GM18907 (cell line): Measurements from ENCODE around the gene CRHR1.
"Not testable (repeated sequence)": the region's sequence is repeated elsewhere in the genome, so short reads cannot be mapped to it uniquely, and the experiment has no call there.

Experiments used
- ATAC-seq: cut with Tn5 transposase; IDR thresholded peaks from one replicate; pipeline ENCODE4 v1.9.1; 2021; ENCODE audit warnings: mild to moderate bottlenecking, moderate library complexity; ENCODE audit not compliant: unreplicated experiment

CRHR1 gene

DNA sequence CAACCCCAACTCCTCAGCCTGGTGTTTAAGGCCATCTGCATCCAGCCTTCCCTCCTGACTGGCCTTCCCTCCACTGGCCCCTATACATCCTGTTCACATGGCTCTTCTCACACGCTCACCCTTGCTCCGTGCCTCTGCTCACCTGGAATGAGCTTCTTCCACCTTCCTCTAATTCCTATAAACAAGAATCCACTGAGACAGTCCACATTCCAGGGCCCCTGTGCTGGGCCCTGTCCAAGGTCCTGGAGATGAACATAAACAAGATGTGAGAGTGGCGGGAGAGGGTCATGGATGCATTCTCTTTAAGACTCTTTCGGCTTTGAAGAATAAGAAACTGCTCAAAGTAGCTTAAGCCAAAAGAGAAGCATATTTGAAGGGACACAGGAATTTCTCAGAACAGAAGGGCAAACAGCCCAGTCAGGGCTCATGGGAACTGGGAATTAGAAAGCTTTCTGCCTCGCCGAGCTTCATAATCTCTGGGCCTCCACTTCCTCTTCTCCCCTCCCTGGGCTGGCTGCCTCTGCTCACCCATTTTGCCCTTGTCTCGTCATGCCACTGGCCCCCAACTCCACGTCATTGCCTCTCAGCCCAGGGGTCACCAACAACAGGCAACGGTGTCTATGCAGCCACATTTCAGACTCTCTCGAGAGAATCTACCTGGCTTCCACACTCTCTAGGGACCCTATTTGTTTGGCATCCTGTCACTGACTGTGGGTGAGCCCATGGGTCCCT lies 74.0 kb downstream of the CRHR1 start:
- ATAC-seq: no peak

GRCh38 chr17:45861165-45861564 lies 77.0 kb downstream of the CRHR1 start:
- no peak for ATAC-seq

- ATAC-seq: not testable (repeated sequence)
Observed at GRCh38 chr17:45862127-45862526, 78.0 kb downstream of the CRHR1 start.

DNA sequence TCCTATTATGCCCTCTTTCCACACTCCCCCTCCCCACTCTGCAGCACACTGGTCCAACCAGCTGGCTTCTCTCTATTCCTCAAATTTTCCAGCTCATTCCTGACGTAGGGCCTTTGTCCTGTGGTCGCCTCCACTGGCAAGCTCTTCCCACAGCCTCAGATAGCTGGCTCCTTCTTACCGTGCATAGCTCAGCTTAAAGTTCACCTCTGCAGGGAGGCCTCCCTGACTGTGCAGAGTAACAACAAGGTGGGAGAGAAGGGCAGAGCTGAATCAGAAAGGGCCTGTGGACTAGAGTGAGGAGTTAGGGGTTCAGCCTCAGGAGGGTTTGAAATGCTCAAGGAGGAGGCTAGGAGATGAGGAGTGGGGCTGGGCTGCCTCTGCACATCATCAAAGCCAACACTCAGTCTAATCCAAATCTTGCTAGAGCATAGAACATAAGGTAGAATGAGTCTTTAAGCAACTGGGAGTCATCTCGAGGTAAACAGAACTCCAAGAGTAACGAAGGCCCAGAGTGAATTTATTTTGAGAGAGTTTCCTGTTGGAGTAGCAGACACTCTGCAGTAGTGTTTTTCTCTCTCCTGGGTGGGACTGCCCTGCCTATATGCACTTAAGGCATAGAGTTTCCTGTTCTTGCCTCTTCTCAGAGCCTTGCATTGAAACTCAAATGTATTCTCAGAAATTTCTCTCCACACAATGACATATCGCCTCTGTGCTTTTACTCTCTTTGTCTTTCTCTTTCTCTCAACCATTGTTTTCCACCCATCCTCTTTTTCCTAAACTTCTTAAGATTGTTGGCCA lies 79.9 kb downstream of the CRHR1 start:
- ATAC-seq: no peak

DNA sequence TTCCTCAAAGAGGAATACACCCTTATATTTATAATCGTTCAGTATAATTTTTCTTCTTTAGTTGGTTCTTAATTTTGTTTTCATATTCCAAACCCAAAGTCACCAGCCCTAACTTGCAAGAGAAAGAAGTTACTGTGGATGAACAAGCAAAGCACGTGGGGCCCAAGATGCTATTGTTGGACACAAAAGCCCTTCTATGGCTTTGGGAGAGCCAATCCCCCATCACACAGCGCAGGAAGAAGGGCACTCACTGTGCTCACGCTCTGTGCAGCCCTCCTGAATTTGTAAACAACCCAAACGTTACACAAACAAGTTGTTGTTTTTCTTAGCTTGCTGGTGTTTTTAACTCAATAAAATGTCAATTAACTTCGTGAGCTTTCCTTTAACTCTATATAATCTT lies 83.1 kb downstream of the CRHR1 start:
- ATAC-seq: no peak

DNA sequence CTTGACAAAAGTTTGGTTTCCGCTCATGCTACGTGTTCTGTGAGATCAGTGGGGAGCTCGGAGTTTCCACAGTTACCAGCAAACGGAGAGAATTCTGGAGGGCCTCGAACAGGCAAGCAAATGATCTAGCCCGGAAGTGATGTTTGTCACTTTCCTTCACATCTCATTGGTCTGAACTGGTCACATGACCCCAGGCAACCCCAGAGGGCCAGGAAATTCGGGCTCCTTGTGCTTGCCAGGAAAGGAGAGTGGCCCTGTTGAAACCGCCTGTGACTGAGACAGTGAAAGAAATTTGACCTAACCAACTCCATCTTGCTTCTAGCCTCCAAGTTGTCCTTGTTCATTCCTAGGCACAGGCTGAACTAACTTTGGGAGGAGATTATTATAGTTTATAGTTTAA lies 83.6 kb downstream of the CRHR1 start:
- no peak for ATAC-seq

DNA sequence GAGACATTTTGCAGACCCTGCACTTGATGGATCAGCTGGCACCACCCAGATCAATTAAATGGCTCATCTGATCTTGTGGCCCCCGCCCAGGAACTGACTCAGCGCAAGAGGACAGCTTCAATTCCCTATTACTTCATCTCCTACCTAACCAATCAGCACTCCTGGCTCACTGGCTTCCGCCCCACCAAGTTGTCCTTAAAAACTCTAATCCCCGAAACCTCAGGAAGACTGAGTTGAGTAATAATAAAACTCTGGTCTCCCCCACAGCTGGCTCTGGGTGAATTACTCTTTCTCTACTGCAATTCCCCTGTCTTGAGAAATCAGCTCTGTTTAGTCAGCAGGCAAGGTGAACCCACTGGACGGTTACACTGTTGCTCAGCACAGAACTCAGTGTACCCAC lies 84.2 kb downstream of the CRHR1 start:
- ATAC-seq: no peak

DNA sequence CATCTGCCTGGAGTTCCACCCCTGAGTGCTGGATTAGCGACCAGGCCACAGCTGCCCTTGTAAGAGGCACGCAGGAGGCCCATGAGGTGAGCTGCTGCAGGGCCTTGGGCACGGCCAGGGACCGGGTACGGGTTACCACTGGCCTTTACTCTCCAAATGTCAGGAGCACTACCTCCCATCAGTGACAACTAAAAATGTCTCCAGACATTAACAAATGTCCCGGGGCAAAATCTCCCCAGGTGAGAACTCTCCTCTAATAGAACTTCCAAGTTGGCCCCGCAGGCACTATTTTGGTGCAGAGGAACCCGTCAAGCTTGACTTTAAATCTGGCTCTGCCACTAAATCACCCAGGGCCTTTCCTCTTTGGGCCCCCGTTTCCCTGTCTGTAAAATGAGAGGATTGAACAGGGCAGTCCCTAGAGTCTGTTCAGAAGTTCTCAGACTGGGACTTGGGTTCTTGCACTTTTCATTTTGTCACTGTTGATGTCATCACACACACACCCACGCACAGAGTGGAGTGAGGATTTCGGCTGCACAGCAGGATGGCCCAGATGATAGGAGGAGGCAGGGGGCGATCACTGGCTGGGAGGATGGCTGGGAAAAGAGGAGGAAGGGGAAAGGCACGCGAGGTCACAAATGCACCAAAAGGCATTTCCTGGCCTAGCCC lies 85.7 kb downstream of the CRHR1 start:
- no peak for ATAC-seq

DNA sequence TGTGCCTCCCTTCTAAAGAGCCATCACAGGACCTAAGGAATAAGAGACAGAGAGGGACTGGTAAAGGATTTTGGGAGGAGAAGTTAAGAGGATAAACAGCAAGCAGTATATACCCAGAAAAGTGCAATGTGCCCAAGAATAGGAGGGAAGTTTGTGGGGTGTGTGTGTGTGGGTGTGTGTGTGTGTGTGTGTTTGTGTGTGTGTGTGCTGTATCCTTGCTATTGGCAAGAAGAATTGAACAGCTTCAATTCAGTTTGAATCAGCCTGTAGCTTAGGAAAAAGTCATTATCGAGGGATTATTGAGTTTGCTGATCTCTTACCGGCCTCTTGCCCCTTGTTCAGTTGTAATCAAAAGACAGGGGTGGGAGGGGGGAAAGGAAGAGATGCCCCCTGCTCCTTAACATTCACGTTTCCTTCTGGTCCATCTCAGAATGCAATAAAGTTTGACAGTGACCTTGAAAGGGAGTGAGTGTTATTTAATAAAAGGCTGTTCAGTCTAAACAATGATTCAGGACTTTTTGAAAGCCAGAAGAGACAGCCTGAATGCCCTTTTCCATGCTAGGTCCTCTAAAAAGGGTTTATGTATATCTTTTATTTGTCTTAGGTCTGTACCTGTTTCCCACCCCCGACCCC lies 86.3 kb downstream of the CRHR1 start:
- ATAC-seq: no peak

DNA sequence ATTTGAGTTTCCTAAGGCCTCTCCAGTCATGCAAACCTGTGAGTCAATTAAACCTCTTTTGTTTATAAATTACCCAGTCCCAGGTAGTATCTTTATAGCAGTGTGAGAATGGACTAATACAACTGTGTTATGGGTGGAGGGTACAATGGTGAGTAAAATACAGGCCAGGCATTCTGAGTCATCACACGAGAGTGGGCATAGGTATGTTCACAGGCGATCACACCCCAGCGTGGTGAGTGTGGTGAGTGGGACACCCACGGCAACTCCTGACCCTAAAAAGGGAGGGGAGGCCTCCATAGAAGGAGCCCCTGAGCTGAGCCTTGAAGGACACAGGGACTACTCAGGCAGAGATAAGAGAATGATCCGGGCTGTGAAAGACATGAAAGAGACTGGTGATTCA lies 87.6 kb downstream of the CRHR1 start:
- no peak for ATAC-seq

DNA sequence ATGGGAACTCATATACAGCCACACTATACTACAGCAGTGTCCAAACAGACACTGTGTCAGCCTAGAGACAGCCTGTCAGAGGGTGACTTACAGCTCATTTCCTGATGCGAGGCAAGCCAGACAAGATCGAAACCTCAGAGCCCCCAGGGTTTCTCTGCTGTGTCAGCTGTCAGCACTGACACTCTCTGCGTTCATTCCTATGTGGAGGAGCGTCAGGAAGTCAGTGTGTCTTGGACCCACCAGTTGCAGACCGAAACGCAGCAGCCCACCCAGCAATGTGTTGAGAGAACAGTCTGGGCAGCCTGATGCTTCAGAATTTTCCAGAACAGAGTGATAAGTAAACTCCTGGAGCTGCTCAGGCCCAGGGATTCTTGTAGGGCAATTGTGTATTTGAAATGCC lies 89.6 kb downstream of the CRHR1 start:
- no peak for ATAC-seq

DNA sequence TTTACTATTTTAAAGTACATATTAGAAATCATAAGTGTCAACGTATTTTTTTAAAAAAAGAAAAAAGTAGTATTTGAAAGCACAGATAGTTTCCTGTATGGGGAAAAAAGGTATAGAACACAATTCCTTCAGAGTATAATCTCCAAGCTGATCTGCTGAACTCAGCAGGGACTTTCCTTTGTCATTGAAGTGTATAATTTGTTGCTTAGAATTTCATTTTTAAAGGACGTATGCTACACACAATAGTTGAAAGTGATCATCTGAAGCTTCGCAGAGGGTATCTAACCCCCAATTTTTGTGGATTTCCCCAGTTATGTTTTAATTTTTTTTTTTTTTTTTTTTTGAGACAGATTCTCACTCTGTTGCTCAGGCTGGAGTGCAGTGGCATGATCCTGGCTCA lies 90.0 kb downstream of the CRHR1 start:
- ATAC-seq: no peak

GRCh38 chr17:45876539-45876938 lies 92.4 kb downstream of the CRHR1 start:
- no peak for ATAC-seq

DNA sequence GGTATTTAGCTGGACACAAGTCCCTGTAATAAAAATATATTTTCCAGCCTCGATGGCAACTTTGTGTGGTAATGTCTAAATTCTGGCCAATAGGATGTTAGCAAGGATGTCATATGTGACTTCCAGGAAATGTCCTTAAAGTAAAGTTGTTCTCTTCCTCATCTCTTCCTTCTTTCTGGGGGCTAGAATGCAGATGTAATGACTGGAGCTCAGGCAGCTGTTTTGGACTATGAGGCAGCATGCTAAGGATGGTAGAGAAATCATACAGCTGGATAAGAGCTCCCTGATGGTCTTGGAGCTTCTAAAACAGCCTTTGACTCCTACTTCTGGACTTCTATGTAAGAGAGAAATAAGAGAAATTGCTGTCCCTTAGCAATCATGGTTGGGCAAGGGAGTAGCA lies 93.3 kb downstream of the CRHR1 start:
- ATAC-seq: no peak

- no peak for ATAC-seq
Observed at GRCh38 chr17:45883063-45883462, 98.9 kb downstream of the CRHR1 start.
